Measurements from ENCODE around the gene MAP4. TPM values are rescaled to one million over a fixed set of nuclear protein-coding genes. Genes with fewer than 3 reads are reported as not detected.

The MAP4 gene
- total RNA-seq, 1 experiment from 2014 or later, result 140 TPM

DNA sequence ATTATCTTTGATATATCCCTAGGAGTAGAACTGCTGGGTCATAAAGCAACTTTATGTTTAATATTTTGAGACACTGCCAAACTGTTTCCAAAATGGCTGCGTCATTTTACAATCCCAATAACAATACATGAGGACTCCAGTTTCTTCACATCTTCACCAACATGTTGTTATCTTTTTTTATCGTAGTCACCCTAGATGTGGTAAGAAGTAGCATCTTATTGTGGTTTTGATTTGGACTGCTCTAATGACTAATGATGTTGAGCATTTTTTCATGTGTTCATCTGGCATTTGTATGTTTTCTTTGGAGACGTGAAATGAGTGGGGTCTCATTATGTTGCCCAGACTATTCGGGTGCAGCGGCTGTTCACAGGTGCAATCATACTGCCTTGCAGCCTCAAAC lies 83.8 kb downstream of the MAP4 start:
- no peaks in the 10 kb centered on the region for H3K23me2 ChIP-seq (ENCODE audit: insufficient read length, low read depth, low read length, poor library complexity, severe bottlenecking)
- TF ChIP-seq CTCF (conservative IDR thresholded peaks at IDR 0.05), result no peak
- no CpG with 5 or more reads among the region's 5 CpGs for WGBS (ENCODE audit: extremely low coverage, insufficient read length, low lambda C conversion rate)
- H3K23ac ChIP-seq (ENCODE audit: insufficient read length, low read depth, low read length), result no peak overlapping the region
- H2BK12ac ChIP-seq (ENCODE audit: insufficient read length, low read depth, low read length), result no peak overlapping the region
- H2BK15ac ChIP-seq (ENCODE audit: low read depth, low read length), result no peak overlapping the region
- no peak overlapping the region for H3K4ac ChIP-seq (ENCODE audit: low read depth, low read length)
- H3K9me3 Mint-ChIP-seq, result no peaks in the 10 kb centered on the region
- no peaks in the 10 kb centered on the region for H3K79me1 ChIP-seq (ENCODE audit: insufficient read depth, low read depth, low read length, poor library complexity, severe bottlenecking)
- no peaks in the 10 kb centered on the region for H3K4me1 Mint-ChIP-seq
- no peak overlapping the region for H3T11ph ChIP-seq (ENCODE audit: low read length)
- H2BK120ac ChIP-seq (ENCODE audit: low read depth, low read length, poor library complexity, severe bottlenecking), result no peak overlapping the region
- H3K27ac Mint-ChIP-seq, result no peak overlapping the region
- no peak overlapping the region for H3K4me2 ChIP-seq (ENCODE audit: insufficient read depth, insufficient read length, low read length)
- no peak overlapping the region for H2BK20ac ChIP-seq (ENCODE audit: low read depth, low read length, poor library complexity, severe bottlenecking)
- no peaks in the 10 kb centered on the region for H3K27me3 ChIP-seq (ENCODE audit: insufficient read depth, low read length)
- H4K5ac ChIP-seq (ENCODE audit: insufficient read length, low read depth, low read length), result no peak overlapping the region
- H3K27ac ChIP-seq (ENCODE audit: insufficient read length, low read depth, low read length), result no peak overlapping the region
- no peaks in the 10 kb centered on the region for H3K4me1 ChIP-seq (ENCODE audit: insufficient read depth, low read length)
- no peak overlapping the region for H3K56ac ChIP-seq (ENCODE audit: insufficient read length, low read depth, low read length)
- no peak overlapping the region for H3K14ac ChIP-seq (ENCODE audit: insufficient read depth, low read length)
- H3K79me2 ChIP-seq (ENCODE audit: insufficient read depth, low read length), result no peaks in the 10 kb centered on the region
- H3K4me3 Mint-ChIP-seq, result no peak overlapping the region
- H3K36me3 Mint-ChIP-seq (ENCODE audit: insufficient read depth in 1 of 3, low read depth in 3 of 3), result peaks cover 0 to 7% (median 5%) of the 10 kb centered on the region in 3 experiments; a peak in 3 of 7 replicates
- H3K18ac ChIP-seq (ENCODE audit: insufficient read length, low read depth, low read length), result no peak overlapping the region
- no peak for DNase-seq
- no peaks in the 10 kb centered on the region for H4K20me1 ChIP-seq (ENCODE audit: control insufficient read depth, insufficient read depth, insufficient read length)
- H4K8ac ChIP-seq (replicated peaks; ENCODE audit: insufficient read length, low read depth, low read length), result no peak overlapping the region
- no peaks in the 10 kb centered on the region for H3K27me3 Mint-ChIP-seq (ENCODE audit: low read depth)
- H2AFZ ChIP-seq (ENCODE audit: low read length), result no peak overlapping the region
- no peak overlapping the region for H4K91ac ChIP-seq (ENCODE audit: insufficient read length, low read depth, low read length)
- H2AK5ac ChIP-seq (ENCODE audit: insufficient read length, low read length), result no peak overlapping the region
- H2BK5ac ChIP-seq (ENCODE audit: insufficient read length, low read length), result no peak overlapping the region
- H3K9ac ChIP-seq (ENCODE audit: extremely low read depth, insufficient read length, low read length), result no peak overlapping the region
- H3K9me3 ChIP-seq (ENCODE audit: control insufficient read depth, low read depth, low read length), result no peaks in the 10 kb centered on the region

Data from H9 (cell line).